A549 treated with DMSO at 1 μM for 4 hours (cell line): ENCODE measurements around the gene CWF19L1. TPM values are rescaled to one million over a fixed set of nuclear protein-coding genes. Genes with fewer than 3 reads are reported as not detected.

Experiments used
- total RNA-seq: library from RNA; stranded (reverse); fragments of 200-300 nt; extraction: Qiagen RNA extraction; gene quantifications from 5 replicates; pipeline ENCODE4 v1.2.3, GENCODE V29; 2022; ENCODE audit warnings: low read depth

Gene CWF19L1
- total RNA-seq: 21.7 to 25.1 TPM (median 24.5 TPM) in 5 replicates

DNA sequence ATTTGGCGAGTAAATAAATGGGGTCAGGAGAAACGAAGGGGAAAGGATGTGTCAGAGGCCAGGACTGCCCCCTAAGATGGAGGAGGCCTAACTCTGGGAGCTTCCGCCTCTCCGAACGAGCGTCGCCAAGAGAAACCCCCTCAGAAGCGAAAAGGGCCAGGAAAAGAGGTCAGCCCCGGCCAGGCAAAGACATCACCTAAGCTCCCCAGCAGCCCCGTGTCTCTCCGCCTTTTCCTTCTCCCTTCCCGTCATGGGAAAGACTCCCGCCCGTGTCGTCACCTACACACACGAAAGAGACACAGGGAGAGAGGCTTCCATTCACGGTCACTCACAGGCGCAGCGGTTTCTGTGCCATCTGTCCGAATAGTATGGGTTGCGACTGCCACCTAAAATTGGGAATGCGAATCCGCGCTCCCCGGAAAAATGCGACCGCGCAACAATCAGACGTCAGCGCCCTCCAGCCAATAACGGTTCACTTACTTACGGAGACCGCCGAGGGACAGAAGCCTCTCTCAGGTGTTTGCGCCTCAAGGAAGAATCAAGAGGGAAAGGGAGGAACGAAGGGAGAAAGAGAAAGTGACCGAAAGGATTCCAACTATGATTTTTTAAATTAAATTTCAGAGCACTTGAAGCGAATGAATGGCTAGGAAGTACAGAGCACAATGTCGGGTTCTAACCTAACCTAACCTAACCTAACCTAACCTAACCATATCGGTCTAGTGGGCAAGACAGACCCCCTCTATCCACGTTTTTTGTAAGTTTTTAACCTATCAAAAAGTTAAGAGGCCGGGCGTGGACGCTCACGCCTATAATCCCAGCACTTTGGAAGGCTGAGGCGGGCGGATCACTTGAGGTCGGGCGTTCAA is at the start of gene CWF19L1:
Gene CWF19L1, minus strand, starts transcription at position 400 of the 866 bp plus-strand sequence. Its CDS starts 45 bp downstream, at position 355.

DNA sequence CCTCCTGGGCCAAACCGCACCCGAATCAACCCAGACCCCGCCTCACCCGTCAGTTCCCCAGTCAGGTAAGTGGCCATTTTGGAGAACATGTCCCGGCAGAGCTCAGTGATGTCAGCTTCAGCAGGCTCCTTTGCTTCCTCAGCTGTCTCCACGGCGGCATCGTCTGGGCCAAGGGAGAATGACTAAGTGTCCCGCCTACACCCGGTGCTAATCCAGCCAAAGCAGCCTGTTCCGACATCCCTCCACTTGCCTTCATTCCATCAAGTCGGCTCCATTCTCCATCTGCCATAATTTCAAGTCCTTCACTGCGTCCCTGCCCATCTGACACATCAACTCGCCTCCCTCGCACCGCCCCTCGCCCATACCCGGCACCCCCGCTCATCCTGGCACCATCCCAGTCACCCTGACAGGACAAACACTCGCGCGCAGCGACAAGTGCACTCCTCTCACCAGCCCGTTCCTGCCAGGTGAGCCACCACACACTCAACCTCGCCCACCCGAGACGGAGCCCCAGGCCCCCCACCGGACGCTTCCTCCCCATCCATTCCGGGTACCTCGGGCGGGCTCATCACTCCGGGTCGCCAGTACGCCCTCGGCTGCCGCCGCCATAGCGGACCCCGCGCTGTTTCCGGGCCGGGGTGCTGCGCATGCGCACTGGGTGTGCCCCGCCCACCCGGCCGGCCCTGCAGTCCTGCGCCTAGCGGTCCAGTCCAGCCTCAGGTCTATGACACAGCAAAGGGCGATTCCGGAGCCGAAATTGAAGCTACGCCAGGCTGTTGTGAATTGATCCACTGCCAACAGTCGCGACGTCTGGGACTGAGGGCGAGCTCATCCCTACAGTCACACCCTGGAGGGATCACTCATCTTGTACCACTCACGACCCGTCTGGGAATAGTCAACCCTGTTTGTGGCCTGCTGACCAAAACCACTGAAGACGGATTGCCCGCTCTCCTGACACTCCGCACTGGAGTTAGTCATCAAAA is 18.9 kb upstream of the CWF19L1 start, which contains the start of gene BLOC1S2:
Gene BLOC1S2, minus strand, starts transcription at position 630 of the 983 bp plus-strand sequence. Its CDS starts 21 bp downstream, at position 609.

GRCh38 chr10:100185364-100186252 is 81.8 kb downstream of the CWF19L1 start, which contains the start of gene ERLIN1:
TSS of gene ERLIN1 (minus strand) at chr10:100186029. CDS start at chr10:100185626, 403 bp downstream.

Other genes with a start within 250 kb of the CWF19L1 start
- 0.16 to 0.60 TPM (median 0.41 TPM) in 5 replicates for gene CPN1, start 185.8 kb downstream of the CWF19L1 start, total RNA-seq
- 47.4 to 61.2 TPM (median 59.8 TPM) in 5 replicates for gene ERLIN1, start 81.6 kb downstream of the CWF19L1 start, total RNA-seq
- gene CHUK, start 38.0 kb downstream of the CWF19L1 start, total RNA-seq: 22.0 to 28.4 TPM (median 24.4 TPM) in 5 replicates
- 96.5 to 122 TPM (median 106 TPM) in 5 replicates for gene BLOC1S2, start 19.0 kb upstream of the CWF19L1 start, total RNA-seq
- gene PKD2L1, start 62.6 kb upstream of the CWF19L1 start, total RNA-seq: 0.06 to 0.16 TPM (median 0.08 TPM) in 5 replicates
- gene SCD, start 79.6 kb upstream of the CWF19L1 start, total RNA-seq: 159 to 230 TPM (median 206 TPM) in 5 replicates
- gene WNT8B, start 195.4 kb upstream of the CWF19L1 start, total RNA-seq: 0.07 TPM in 1 of 5 replicates, not detected in the others